SU-DHL-6 (cell line): ENCODE results near the gene TANC1.

Experiments
- EZH2phosphoT487 ChIP-seq: fragments of 200-600 bp; sonication (generic), shearing (Covaris generic); conservative IDR thresholded peaks from 2 replicates; pipeline ENCODE4 v1.6.1; 2018; ENCODE audit warnings: mild to moderate bottlenecking, antibody characterized with exemption, low read length, moderate library complexity, mixed read lengths
- TF ChIP-seq, protein P1 (sequence below): fragments of 200-600 bp; sonication (generic); IDR thresholded peaks from one replicate; pipeline ENCODE4 v1.5.1; 2017; ENCODE audit warnings: antibody characterized with exemption, mild to moderate bottlenecking, low read length, moderate library complexity; ENCODE audit not compliant: insufficient read depth, poor library complexity, severe bottlenecking

GRCh38 chr2:159022019-159022418 is 53.6 kb downstream of the TANC1 start:
- TF ChIP-seq, protein P1, sequence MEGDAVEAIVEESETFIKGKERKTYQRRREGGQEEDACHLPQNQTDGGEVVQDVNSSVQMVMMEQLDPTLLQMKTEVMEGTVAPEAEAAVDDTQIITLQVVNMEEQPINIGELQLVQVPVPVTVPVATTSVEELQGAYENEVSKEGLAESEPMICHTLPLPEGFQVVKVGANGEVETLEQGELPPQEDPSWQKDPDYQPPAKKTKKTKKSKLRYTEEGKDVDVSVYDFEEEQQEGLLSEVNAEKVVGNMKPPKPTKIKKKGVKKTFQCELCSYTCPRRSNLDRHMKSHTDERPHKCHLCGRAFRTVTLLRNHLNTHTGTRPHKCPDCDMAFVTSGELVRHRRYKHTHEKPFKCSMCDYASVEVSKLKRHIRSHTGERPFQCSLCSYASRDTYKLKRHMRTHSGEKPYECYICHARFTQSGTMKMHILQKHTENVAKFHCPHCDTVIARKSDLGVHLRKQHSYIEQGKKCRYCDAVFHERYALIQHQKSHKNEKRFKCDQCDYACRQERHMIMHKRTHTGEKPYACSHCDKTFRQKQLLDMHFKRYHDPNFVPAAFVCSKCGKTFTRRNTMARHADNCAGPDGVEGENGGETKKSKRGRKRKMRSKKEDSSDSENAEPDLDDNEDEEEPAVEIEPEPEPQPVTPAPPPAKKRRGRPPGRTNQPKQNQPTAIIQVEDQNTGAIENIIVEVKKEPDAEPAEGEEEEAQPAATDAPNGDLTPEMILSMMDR, result no peak
- no peak for TF ChIP-seq EZH2phosphoT487
